Measurements from ENCODE around the gene RTCB. TPM values are rescaled to one million over a fixed set of nuclear protein-coding genes. Genes with fewer than 3 reads are reported as not detected.

RTCB gene
- total and polyA plus RNA-seq, 4 donors = 20.5 to 70.6 (median 63.7) TPM

DNA sequence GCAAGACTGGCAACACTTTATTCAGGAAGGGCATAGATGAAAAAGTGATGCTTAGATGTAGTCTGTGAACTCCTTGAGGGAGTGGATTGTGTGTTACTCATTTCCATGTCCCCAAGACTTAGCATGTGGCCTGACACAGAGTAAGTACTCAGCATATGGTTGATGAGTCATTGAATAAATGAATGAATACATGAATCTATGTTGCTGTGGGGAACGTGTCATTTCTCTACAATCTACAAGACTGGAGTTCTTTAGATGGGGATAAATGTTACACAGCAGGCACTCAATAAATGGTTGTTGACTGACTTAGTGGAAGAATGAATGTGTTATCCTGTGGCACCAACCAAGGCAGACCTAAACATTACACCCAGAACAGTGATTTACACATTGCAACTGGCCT, 34.3 kb upstream of the RTCB start:
- DNase-seq (no peak), ATAC-seq (ENCODE audit: insufficient read depth, low FRiP score) (no peak)
- WGBS, 2 donors = 67 to 79% methylated on average over 1 of the region's 1 CpG
- Histone ChIP-seq H3K9me3 (ENCODE audit: control insufficient read depth in 4 of 4, insufficient read depth in 3 of 4, low read length in 3 of 4) (no peaks in the 10 kb centered on the region), H3K36me3 (ENCODE audit: control insufficient read depth in 4 of 4, insufficient read depth in 4 of 4, low read length in 4 of 4) (no peaks in the 10 kb centered on the region), H3K27me3 (ENCODE audit: control insufficient read depth in 3 of 3, insufficient read depth in 3 of 3, low read length in 2 of 3) (peaks cover 0 to 3% (median 2%) of the 10 kb centered on the region in 3 donors), H3K9ac (ENCODE audit: insufficient read depth in 1 of 2, low read length in 2 of 2) (no peak overlapping the region), H3K4me1 (ENCODE audit: control insufficient read depth in 5 of 5, insufficient read depth in 5 of 5, low read length in 5 of 5) (no peaks in the 10 kb centered on the region), H3K27ac (ENCODE audit: low read depth in 1 of 2, low read length in 1 of 2) (no peak overlapping the region), H3K4me3 (no peak overlapping the region)
- TF ChIP-seq, protein P1, sequence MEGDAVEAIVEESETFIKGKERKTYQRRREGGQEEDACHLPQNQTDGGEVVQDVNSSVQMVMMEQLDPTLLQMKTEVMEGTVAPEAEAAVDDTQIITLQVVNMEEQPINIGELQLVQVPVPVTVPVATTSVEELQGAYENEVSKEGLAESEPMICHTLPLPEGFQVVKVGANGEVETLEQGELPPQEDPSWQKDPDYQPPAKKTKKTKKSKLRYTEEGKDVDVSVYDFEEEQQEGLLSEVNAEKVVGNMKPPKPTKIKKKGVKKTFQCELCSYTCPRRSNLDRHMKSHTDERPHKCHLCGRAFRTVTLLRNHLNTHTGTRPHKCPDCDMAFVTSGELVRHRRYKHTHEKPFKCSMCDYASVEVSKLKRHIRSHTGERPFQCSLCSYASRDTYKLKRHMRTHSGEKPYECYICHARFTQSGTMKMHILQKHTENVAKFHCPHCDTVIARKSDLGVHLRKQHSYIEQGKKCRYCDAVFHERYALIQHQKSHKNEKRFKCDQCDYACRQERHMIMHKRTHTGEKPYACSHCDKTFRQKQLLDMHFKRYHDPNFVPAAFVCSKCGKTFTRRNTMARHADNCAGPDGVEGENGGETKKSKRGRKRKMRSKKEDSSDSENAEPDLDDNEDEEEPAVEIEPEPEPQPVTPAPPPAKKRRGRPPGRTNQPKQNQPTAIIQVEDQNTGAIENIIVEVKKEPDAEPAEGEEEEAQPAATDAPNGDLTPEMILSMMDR (IDR thresholded peaks at IDR 0.05; ENCODE audit: control extremely low read depth, extremely low read depth) = no peak

DNA sequence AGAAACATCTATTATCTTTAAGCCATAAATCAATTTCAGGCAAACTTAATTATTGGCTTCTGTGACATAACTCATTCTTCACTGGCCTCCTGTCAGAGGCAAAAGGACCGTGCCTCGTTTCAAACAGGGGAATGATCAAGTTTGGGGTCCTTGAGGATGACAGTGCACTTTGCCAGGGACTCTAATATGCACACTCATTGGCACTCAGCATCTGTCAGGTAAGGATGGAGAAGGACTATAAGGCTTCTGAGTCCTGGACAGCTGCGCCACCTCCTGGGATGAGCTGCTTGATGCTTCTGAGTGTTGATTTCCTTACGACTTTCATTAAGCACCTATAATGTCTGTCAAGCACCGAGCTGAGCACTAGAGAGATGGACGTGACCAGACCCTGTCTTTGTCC, 32.0 kb upstream of the RTCB start:
- no peaks in the 10 kb centered on the region for H3K9me3 ChIP-seq (ENCODE audit: control insufficient read depth in 4 of 4, insufficient read depth in 3 of 4, low read length in 3 of 4)
- WGBS, 2 donors = 46 to 60% methylated on average over 6 of the region's 6 CpGs
- peaks cover 0 to 5% (median 2%) of the 10 kb centered on the region in 3 donors for H3K27me3 ChIP-seq (ENCODE audit: control insufficient read depth in 3 of 3, insufficient read depth in 3 of 3, low read length in 2 of 3)
- TF ChIP-seq, protein P1 (IDR thresholded peaks at IDR 0.05; ENCODE audit: control extremely low read depth, extremely low read depth) = no peak
- H3K4me1 ChIP-seq (ENCODE audit: control insufficient read depth in 5 of 5, insufficient read depth in 5 of 5, low read length in 5 of 5) = no peaks in the 10 kb centered on the region
- H3K27ac ChIP-seq (ENCODE audit: low read depth in 1 of 2, low read length in 1 of 2) = no peak overlapping the region
- no peak overlapping the region for H3K9ac ChIP-seq (ENCODE audit: insufficient read depth in 1 of 2, low read length in 2 of 2)
- no peaks in the 10 kb centered on the region for H3K36me3 ChIP-seq (ENCODE audit: control insufficient read depth in 4 of 4, insufficient read depth in 4 of 4, low read length in 4 of 4)
- no peak overlapping the region for H3K4me3 ChIP-seq
- DNase-seq = no peak
- ATAC-seq (ENCODE audit: insufficient read depth, low FRiP score) = no peak

DNA sequence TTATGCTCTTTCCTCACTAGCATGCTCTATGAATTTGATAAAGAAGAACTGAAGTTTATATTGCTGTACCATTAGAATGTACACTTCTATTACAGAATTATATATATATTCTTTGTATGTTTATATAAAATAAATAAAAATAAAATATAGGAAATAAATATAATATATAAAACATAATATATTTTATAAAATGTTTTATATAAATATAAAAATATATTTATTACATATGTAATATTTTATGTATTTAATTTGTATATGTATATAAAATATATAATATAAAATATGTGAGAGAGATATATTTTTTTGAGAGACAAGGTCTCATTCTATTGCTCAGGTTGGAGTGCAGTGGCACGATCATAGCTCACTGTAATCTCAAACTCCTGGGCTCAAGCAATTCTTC, 18.3 kb upstream of the RTCB start:
- Histone ChIP-seq H3K27me3 (ENCODE audit: control insufficient read depth in 3 of 3, insufficient read depth in 3 of 3, low read length in 2 of 3) (peaks cover 0 to 4% (median 2%) of the 10 kb centered on the region in 3 donors), H3K4me3 (no peak overlapping the region), H3K36me3 (ENCODE audit: control insufficient read depth in 4 of 4, insufficient read depth in 4 of 4, low read length in 4 of 4) (no peaks in the 10 kb centered on the region), H3K9me3 (ENCODE audit: control insufficient read depth in 4 of 4, insufficient read depth in 3 of 4, low read length in 3 of 4) (no peaks in the 10 kb centered on the region), H3K4me1 (ENCODE audit: control insufficient read depth in 5 of 5, insufficient read depth in 5 of 5, low read length in 5 of 5) (no peaks in the 10 kb centered on the region), H3K27ac (ENCODE audit: low read depth in 1 of 2, low read length in 1 of 2) (no peak overlapping the region), H3K9ac (ENCODE audit: insufficient read depth in 1 of 2, low read length in 2 of 2) (no peak overlapping the region)
- DNase-seq (no peak), ATAC-seq (ENCODE audit: insufficient read depth, low FRiP score) (no peak)
- 76 to 83% methylated on average over 1 of the region's 1 CpG for WGBS, 2 donors
- TF ChIP-seq, protein P1 (IDR thresholded peaks at IDR 0.05; ENCODE audit: control extremely low read depth, extremely low read depth) = no peak

DNA sequence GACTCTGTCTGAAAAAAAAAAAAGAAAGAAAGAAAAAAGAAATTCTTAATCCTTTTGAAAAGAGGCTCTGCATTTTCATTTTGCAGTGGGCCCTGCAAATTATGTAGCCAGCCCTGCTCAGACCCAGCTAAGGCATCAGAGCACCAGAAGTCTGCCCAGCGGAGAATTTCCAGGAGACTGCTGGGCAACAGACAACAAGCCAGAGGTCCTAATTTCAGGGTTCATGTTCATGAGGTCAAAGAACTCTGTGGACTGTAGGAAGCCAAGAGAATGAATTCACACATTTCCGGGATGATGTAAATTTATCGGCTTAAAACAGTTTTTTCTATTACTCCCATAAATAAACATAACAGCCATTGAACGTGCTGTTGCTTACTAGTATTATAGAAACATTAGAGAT, 14.8 kb upstream of the RTCB start:
- no peak overlapping the region for H3K4me3 ChIP-seq
- H3K9me3 ChIP-seq (ENCODE audit: control insufficient read depth in 4 of 4, insufficient read depth in 3 of 4, low read length in 3 of 4) = no peaks in the 10 kb centered on the region
- 80 to 81% methylated on average over 4 of the region's 4 CpGs for WGBS, 2 donors
- TF ChIP-seq, protein P1 (IDR thresholded peaks at IDR 0.05; ENCODE audit: control extremely low read depth, extremely low read depth) = no peak
- DNase-seq = no peak
- H3K4me1 ChIP-seq (ENCODE audit: control insufficient read depth in 5 of 5, insufficient read depth in 5 of 5, low read length in 5 of 5) = no peaks in the 10 kb centered on the region
- no peak overlapping the region for H3K27ac ChIP-seq (ENCODE audit: low read depth in 1 of 2, low read length in 1 of 2)
- ATAC-seq (ENCODE audit: insufficient read depth, low FRiP score) = no peak
- peaks cover 0 to 2% (median 0%) of the 10 kb centered on the region in 3 donors for H3K27me3 ChIP-seq (ENCODE audit: control insufficient read depth in 3 of 3, insufficient read depth in 3 of 3, low read length in 2 of 3)
- H3K36me3 ChIP-seq (ENCODE audit: control insufficient read depth in 4 of 4, insufficient read depth in 4 of 4, low read length in 4 of 4) = no peaks in the 10 kb centered on the region
- H3K9ac ChIP-seq (ENCODE audit: insufficient read depth in 1 of 2, low read length in 2 of 2) = no peak overlapping the region

Data from lung (tissue), 12 donors.